Upper lobe of left lung (tissue), 4 donors: ENCODE data around the gene PRIM2.
"Not testable (repeated sequence)": the region's sequence is repeated elsewhere in the genome, so short reads cannot be mapped to it uniquely, and the experiment has no call there.

Source experiments
- CTCF ChIP-seq, 6 experiments: fragments of 450-650 bp in 4 of 6; fragments of 200-600 bp in 2 of 6; sonication (generic) in 2 of 6; IDR thresholded peaks; one replicate each; pipeline ENCODE4 v1.5.1; 2016 to 2019; ENCODE audit warnings: antibody characterized with exemption in 6 of 6
- POLR2A ChIP-seq, 4 donors: fragments of 450-650 bp; IDR thresholded peaks; one replicate each; pipeline ENCODE4 v1.5.1; 2016 to 2017; ENCODE audit warnings: antibody characterized with exemption in 4 of 4, mild to moderate bottlenecking in 2 of 4

DNA sequence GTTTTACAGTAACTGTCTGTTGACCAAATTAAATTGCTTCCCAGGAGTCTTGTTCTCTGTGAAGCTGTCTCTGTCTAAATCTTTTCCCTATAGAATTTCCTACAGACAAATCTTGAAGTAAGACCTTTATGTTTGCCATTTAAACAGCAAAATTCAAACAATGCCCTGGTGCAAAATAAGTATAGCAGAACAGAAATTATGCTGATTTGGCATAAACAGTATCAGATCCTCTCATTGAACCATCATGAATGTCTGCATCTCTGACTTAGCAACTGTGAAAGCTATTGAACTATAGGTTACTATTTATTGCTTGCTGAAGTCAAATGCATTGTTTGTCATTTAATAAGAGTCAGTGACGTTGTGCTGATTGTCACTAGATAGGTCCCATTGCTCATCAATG is 123.3 kb downstream of the PRIM2 start:
- not testable (repeated sequence) for TF ChIP-seq CTCF, POLR2A (IDR thresholded peaks at IDR 0.05)
